Epithelial cell of esophagus (primary cell): ENCODE results near the gene LRRN2.
"Not testable (repeated sequence)": the region's sequence is repeated elsewhere in the genome, so short reads cannot be mapped to it uniquely, and the experiment has no call there.

Experiments
- DNase-seq: peaks from one replicate; pipeline ENCODE4 v3.0.0; 2010; ENCODE audit warnings: low read depth
- H3K4me3 ChIP-seq: 2 replicates; pipeline ENCODE4 v1.5.1; 2011; ENCODE audit warnings: mild to moderate bottlenecking, low read length, control low read depth
- CTCF ChIP-seq: IDR thresholded peaks from 2 replicates; pipeline ENCODE4 v1.5.1; 2011; ENCODE audit warnings: low read depth, mild to moderate bottlenecking, low read length, control low read depth, inconsistent platforms; ENCODE audit not compliant: insufficient read depth; ENCODE audit errors: missing control alignments

The LRRN2 gene

GRCh38 chr1:204571128-204571527, 114.4 kb downstream of the LRRN2 start:
- TF ChIP-seq CTCF = no peak
- no peak overlapping the region for H3K4me3 ChIP-seq
- DNase-seq = peak; percentile 17

- peak; percentile 28 for DNase-seq
- not testable (repeated sequence) for H3K4me3 ChIP-seq
These were observed 115.5 kb downstream of the LRRN2 start for GRCh38 chr1:204570021-204570420.

- no peak for TF ChIP-seq CTCF
- no peak overlapping the region for H3K4me3 ChIP-seq
- no peak for DNase-seq
These were observed 116.1 kb downstream of the LRRN2 start for GRCh38 chr1:204569478-204569877.

GRCh38 chr1:204568576-204569315, 116.8 kb downstream of the LRRN2 start:
- no peak overlapping the region for H3K4me3 ChIP-seq
- DNase-seq = peak; percentile 24
- TF ChIP-seq CTCF = no peak
